ENCODE results near the gene TTC28.
A peak's percentile ranks its signal among the peaks of the same experiment; 100 is the strongest.
"Not testable (repeated sequence)": the region's sequence is repeated elsewhere in the genome, so short reads cannot be mapped to it uniquely, and the experiment has no call there.

Gene TTC28

GRCh38 chr22:28480000-28480715 is 199.5 kb downstream of the TTC28 start:
- no peak for DNase-seq

- DNase-seq = no peak
Measured at GRCh38 chr22:28478564-28478963, 201.1 kb downstream of the TTC28 start.

GRCh38 chr22:28477556-28477955 is 202.1 kb downstream of the TTC28 start:
- no peak for DNase-seq

- DNase-seq = no peak
Measured at GRCh38 chr22:28474330-28474729, 205.3 kb downstream of the TTC28 start.

- no peak for DNase-seq
Measured at GRCh38 chr22:28473258-28473657, 206.4 kb downstream of the TTC28 start.

GRCh38 chr22:28467055-28467454 is 212.6 kb downstream of the TTC28 start:
- DNase-seq = not testable (repeated sequence)

GRCh38 chr22:28466399-28466798 is 213.2 kb downstream of the TTC28 start:
- no peak for DNase-seq

- no peak for DNase-seq
Measured at GRCh38 chr22:28465841-28466240, 213.8 kb downstream of the TTC28 start.

- DNase-seq = no peak
Measured at GRCh38 chr22:28464127-28464526, 215.5 kb downstream of the TTC28 start.

GRCh38 chr22:28463408-28463807 is 216.2 kb downstream of the TTC28 start:
- DNase-seq = not testable (repeated sequence)

- no peak for DNase-seq
Measured at GRCh38 chr22:28462901-28463300, 216.7 kb downstream of the TTC28 start.

- DNase-seq = no peak
Measured at GRCh38 chr22:28462041-28462440, 217.6 kb downstream of the TTC28 start.

GRCh38 chr22:28454431-28455064 is 225.1 kb downstream of the TTC28 start:
- no peak for DNase-seq

- no peak for DNase-seq
Measured at GRCh38 chr22:28450109-28450508, 229.5 kb downstream of the TTC28 start.

GRCh38 chr22:28449041-28449440 is 230.6 kb downstream of the TTC28 start:
- no peak for DNase-seq

GRCh38 chr22:28448625-28449024 is 231.0 kb downstream of the TTC28 start:
- DNase-seq = no peak

- DNase-seq = no peak
Measured at GRCh38 chr22:28444659-28445058, 235.0 kb downstream of the TTC28 start.

- no peak for DNase-seq
Measured at GRCh38 chr22:28443526-28443876, 236.1 kb downstream of the TTC28 start.

GRCh38 chr22:28442711-28443525 is 236.7 kb downstream of the TTC28 start:
- no peak for DNase-seq

- peak; percentile 38 for DNase-seq
Measured at GRCh38 chr22:28442264-28442710, 237.4 kb downstream of the TTC28 start.

GRCh38 chr22:28441720-28442263 is 237.8 kb downstream of the TTC28 start:
- no peak for DNase-seq

- no peak for DNase-seq
Measured at GRCh38 chr22:28440592-28441390, 238.8 kb downstream of the TTC28 start.

All from CD4-positive, alpha-beta T cell treated with Interleukin-17A for 1 hour (primary cell).